Epithelial cell of umbilical artery (primary cell): ENCODE results near the gene VEZT. TPM values are rescaled to one million over a fixed set of nuclear protein-coding genes. Genes with fewer than 3 reads are reported as not detected.

Experiments
- total RNA-seq: library from RNA; depleted of rRNA; stranded (reverse); fragments of >200 nt; gene quantifications from 2 replicates; pipeline ENCODE4 v1.2.3, GENCODE V29; 2014

Gene VEZT, protein sequence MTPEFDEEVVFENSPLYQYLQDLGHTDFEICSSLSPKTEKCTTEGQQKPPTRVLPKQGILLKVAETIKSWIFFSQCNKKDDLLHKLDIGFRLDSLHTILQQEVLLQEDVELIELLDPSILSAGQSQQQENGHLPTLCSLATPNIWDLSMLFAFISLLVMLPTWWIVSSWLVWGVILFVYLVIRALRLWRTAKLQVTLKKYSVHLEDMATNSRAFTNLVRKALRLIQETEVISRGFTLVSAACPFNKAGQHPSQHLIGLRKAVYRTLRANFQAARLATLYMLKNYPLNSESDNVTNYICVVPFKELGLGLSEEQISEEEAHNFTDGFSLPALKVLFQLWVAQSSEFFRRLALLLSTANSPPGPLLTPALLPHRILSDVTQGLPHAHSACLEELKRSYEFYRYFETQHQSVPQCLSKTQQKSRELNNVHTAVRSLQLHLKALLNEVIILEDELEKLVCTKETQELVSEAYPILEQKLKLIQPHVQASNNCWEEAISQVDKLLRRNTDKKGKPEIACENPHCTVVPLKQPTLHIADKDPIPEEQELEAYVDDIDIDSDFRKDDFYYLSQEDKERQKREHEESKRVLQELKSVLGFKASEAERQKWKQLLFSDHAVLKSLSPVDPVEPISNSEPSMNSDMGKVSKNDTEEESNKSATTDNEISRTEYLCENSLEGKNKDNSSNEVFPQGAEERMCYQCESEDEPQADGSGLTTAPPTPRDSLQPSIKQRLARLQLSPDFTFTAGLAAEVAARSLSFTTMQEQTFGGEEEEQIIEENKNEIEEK
- total RNA-seq, result 66.6 and 69.0 TPM in 2 replicates

DNA sequence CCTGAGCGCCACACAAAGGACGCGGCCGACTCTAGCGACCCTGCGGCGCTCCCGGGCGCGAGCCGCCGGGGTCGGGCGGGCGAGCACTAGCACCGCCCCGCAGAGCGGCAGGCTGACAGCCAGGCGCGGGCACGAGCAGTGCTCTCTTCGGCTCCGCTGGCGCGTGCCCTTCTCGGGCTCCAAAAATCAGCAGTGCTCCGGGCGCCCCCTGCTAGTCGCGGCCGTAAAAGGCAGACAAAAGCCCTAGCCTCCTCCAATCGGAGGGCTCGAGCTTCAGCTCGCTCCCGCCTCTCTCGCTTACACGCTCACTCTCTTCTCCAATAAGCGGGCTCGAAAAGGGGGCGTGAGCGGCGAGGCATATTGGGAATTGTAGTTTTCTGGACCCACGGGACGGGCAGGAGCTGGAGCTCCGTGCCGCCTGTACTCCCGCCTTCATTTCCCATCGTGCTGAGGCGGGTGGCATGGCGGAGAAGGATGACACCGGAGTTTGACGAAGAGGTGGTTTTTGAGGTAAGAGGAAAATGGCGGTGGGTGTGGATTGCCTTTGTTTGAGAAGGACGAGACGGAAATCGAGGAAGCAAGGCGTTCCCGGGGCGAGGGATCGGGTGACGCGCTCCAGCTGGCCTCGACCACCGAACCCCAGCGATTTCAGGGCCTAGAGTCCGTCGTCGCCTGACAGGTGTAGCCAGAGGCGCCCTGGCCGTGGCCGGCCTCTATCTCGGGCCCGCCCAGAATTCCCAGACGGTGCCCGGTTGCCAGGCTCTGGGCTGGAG is at the start of gene VEZT, which contains the start of gene FGD6:
Gene VEZT (plus strand): TSS at position 431 of the 773 bp plus-strand sequence. CDS start 44 bp downstream, at position 475.
Gene FGD6 (minus strand): TSS at position 91 of the 773 bp plus-strand sequence. CDS start 227 bp downstream, outside the sequence.

Other genes with a start within 250 kb of the VEZT start
- 181 and 196 TPM in 2 replicates for gene NDUFA12, start 214.1 kb upstream of the VEZT start, total RNA-seq
- gene NR2C1, start 144.2 kb upstream of the VEZT start, total RNA-seq, result 15.6 and 18.7 TPM in 2 replicates
- gene FGD6, start 340 bp upstream of the VEZT start, total RNA-seq, result 12.7 and 15.0 TPM in 2 replicates